Loucy (cell line): ENCODE data around the gene SLC44A4.
A peak's percentile ranks its signal among the peaks of the same experiment; 100 is the strongest.

ENCODE experiments used
- H2AFZ ChIP-seq: fragments of 200-600 bp; sonication (generic); 2 replicates; pipeline ENCODE4 v1.6.0; 2016; ENCODE audit warnings: antibody characterized with exemption, mild to moderate bottlenecking, low read length, moderate library complexity
- H3F3A ChIP-seq: fragments of 200-600 bp; 2 replicates; pipeline ENCODE4 v1.6.0; 2016; ENCODE audit warnings: antibody characterized with exemption, low read depth, mild to moderate bottlenecking
- H3K27me3 ChIP-seq: fragments of 200-600 bp; sonication (generic); 2 replicates; pipeline ENCODE4 v1.6.1; 2014; ENCODE audit warnings: low read length, mild to moderate bottlenecking; ENCODE audit not compliant: insufficient read depth, poor library complexity, severe bottlenecking
- H3K36me3 ChIP-seq: fragments of 200-600 bp; sonication (generic); 2 replicates; pipeline ENCODE4 v1.6.1; 2016; ENCODE audit warnings: low read length; ENCODE audit not compliant: insufficient read depth
- H3K4me1 ChIP-seq: fragments of 200-600 bp; sonication (generic); 2 replicates; pipeline ENCODE4 v1.5.1; 2014; ENCODE audit warnings: low read length, mild to moderate bottlenecking; ENCODE audit not compliant: insufficient read depth, poor library complexity, severe bottlenecking
- H3K4me2 ChIP-seq: fragments of 200-600 bp; sonication (generic); 2 replicates; pipeline ENCODE4 v1.6.0; 2014; ENCODE audit warnings: antibody characterized with exemption, low read length, low read depth, mild to moderate bottlenecking; ENCODE audit not compliant: poor library complexity, severe bottlenecking
- H3K4me3 ChIP-seq: fragments of 200-600 bp; sonication (generic); 2 replicates; pipeline ENCODE4 v1.5.1; 2014; ENCODE audit warnings: low read length, mild to moderate bottlenecking, mixed read lengths; ENCODE audit not compliant: poor library complexity, severe bottlenecking
- H3K79me2 ChIP-seq: fragments of 200-600 bp; sonication (generic); 2 replicates; pipeline ENCODE4 v1.6.1; 2014; ENCODE audit warnings: low read length; ENCODE audit not compliant: insufficient read depth
- H3K9ac ChIP-seq: fragments of 200-600 bp; sonication (generic); 2 replicates; pipeline ENCODE4 v1.6.0; 2014; ENCODE audit warnings: mild to moderate bottlenecking, low read depth, low read length, moderate library complexity; ENCODE audit not compliant: poor library complexity, severe bottlenecking
- H3K9me2 ChIP-seq: fragments of 200-600 bp; sonication (generic); replicated peaks from 2 replicates; pipeline ENCODE4 v1.6.1; 2016; ENCODE audit warnings: low read depth, low read length, mixed read lengths
- H3K9me3 ChIP-seq: fragments of 200-600 bp; sonication (generic); 2 replicates; pipeline ENCODE4 v1.6.1; 2014; ENCODE audit warnings: mild to moderate bottlenecking, antibody characterized with exemption, low read length, low read depth; ENCODE audit not compliant: insufficient read depth
- H4K20me1 ChIP-seq: fragments of 200-600 bp; sonication (generic); 2 replicates; pipeline ENCODE4 v1.6.0; 2014; ENCODE audit warnings: antibody characterized with exemption, low read length, mild to moderate bottlenecking; ENCODE audit not compliant: insufficient read depth, poor library complexity, severe bottlenecking
- EZH2phosphoT487 ChIP-seq: fragments of 200-600 bp; IDR thresholded peaks from 2 replicates; pipeline ENCODE4 v1.6.1; 2018; ENCODE audit warnings: antibody characterized with exemption, mild to moderate bottlenecking, moderate library complexity, borderline replicate concordance
- TF ChIP-seq, protein P1 (sequence below): fragments of 200-600 bp; sonication (generic); conservative IDR thresholded peaks from 2 replicates; pipeline ENCODE4 v1.5.1; 2014; ENCODE audit warnings: mild to moderate bottlenecking, antibody characterized with exemption, low read length

SLC44A4 gene

DNA sequence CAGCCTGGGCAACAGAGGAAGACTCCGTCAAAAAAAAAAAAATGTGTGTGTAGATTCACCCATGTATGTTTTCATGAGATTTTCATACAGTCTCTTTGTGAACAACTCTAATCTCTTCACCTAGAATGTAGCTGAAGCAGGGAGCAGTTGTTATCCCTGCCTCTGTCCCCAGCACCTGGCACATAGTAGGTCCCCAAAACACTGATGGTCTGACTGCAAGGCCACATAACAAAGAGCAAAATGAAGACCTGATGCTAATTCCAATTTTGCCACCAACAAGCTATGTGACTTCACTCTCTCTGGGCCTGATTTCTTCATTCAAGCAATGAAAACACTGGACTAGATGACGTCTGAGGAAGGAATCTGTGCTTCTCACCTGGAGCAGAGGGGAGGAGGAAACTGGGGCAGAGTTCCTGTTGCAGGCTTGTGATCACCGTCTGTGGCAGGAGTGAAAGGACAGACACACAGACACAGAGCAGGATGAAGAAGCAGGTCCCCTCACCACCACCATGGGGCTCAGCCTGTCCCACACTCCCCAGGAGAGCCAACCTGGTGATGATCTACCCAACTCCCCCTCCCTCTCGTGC is 4.6 kb downstream of the SLC44A4 start:
- no peaks in the 10 kb centered on the region for H4K20me1 ChIP-seq
- no peaks in the 10 kb centered on the region for H3K9me3 ChIP-seq
- no peaks in the 10 kb centered on the region for H3K9me2 ChIP-seq
- H3K4me1 ChIP-seq: no peaks in the 10 kb centered on the region
- H3K27me3 ChIP-seq: no peaks in the 10 kb centered on the region
- no peak overlapping the region for H3K4me2 ChIP-seq
- no peak overlapping the region for H3K4me3 ChIP-seq
- TF ChIP-seq, protein P1, sequence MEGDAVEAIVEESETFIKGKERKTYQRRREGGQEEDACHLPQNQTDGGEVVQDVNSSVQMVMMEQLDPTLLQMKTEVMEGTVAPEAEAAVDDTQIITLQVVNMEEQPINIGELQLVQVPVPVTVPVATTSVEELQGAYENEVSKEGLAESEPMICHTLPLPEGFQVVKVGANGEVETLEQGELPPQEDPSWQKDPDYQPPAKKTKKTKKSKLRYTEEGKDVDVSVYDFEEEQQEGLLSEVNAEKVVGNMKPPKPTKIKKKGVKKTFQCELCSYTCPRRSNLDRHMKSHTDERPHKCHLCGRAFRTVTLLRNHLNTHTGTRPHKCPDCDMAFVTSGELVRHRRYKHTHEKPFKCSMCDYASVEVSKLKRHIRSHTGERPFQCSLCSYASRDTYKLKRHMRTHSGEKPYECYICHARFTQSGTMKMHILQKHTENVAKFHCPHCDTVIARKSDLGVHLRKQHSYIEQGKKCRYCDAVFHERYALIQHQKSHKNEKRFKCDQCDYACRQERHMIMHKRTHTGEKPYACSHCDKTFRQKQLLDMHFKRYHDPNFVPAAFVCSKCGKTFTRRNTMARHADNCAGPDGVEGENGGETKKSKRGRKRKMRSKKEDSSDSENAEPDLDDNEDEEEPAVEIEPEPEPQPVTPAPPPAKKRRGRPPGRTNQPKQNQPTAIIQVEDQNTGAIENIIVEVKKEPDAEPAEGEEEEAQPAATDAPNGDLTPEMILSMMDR: no peak
- TF ChIP-seq EZH2phosphoT487: no peak
- H3K36me3 ChIP-seq: no peaks in the 10 kb centered on the region
- no peak overlapping the region for H3K9ac ChIP-seq
- H2AFZ ChIP-seq: no peak overlapping the region
- 0 out of 2 replicates have a peak, but pooled peaks cover 5% of the 10 kb centered on the region for H3F3A ChIP-seq
- H3K79me2 ChIP-seq: no peaks in the 10 kb centered on the region

DNA sequence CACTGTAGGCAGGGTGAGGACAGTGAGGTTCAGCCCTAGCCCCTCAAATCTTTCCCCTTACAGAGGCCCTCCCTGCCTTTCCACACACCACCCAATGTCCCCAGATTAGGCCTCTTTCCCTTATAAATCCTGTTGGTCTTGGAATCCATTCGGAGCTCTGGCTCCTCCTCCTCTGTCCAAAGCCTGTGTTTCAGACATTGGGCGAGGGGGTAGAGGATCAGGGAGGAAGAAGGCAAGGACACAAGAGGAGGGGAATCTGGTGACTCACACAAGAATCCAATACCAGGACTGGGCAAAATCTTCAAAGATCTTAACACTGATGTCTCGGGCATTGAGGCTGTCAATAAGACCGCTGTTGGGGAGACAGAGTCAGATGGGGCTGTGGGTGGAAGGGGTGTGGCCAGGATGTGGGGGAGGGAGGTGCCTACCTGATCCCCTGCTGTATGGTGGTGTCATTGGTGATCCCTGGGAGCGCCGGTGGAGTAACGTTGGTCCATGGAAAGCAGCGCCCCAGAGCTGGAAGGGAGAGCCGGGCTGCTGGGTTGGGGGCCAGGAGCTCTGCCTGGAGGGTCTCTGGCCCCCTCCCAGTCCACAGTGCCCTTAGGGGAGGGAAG is 7.6 kb downstream of the SLC44A4 start:
- no peaks in the 10 kb centered on the region for H3K4me1 ChIP-seq
- TF ChIP-seq EZH2phosphoT487: no peak
- TF ChIP-seq, protein P1: no peak
- H3K9me2 ChIP-seq: no peaks in the 10 kb centered on the region
- no peaks in the 10 kb centered on the region for H4K20me1 ChIP-seq
- no peak overlapping the region for H3K9ac ChIP-seq
- H3K4me2 ChIP-seq: no peak overlapping the region
- H3K36me3 ChIP-seq: no peaks in the 10 kb centered on the region
- 0 out of 2 replicates have a peak, but pooled peaks cover 5% of the 10 kb centered on the region for H3F3A ChIP-seq
- no peaks in the 10 kb centered on the region for H3K9me3 ChIP-seq
- no peak overlapping the region for H2AFZ ChIP-seq
- no peaks in the 10 kb centered on the region for H3K79me2 ChIP-seq
- no peak overlapping the region for H3K4me3 ChIP-seq
- H3K27me3 ChIP-seq: no peaks in the 10 kb centered on the region

DNA sequence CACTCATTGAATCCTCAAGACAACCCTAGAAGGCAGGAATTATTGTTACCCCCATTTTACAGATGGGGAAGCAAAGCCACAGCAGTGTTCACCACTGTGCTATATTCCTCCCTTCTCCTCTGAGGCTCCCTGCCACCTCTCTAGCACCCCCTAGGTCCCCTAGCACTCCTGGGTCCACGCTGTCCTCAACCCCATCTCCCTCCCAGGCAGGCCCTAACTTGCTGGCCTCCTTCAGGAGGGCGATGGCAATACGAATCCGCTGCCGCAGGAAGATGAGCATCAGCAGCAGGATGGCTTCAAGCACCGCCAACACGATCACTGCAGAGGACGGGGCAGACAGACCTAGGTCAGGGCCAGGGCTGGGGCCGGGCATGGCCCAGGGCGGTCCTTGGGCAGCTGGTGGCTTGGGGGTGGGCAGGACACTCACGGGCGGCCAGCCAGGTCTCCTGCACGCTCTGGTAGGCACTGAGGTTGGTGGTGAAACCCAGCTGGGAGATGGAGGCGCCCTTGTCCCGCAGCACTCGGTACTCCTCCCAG is 8.3 kb downstream of the SLC44A4 start:
- no peak for TF ChIP-seq EZH2phosphoT487
- TF ChIP-seq, protein P1: peak; percentile 46
- H3K4me2 ChIP-seq: no peak overlapping the region
- no peak overlapping the region for H2AFZ ChIP-seq

More for the DNA sequence above, 8.3 kb downstream of the SLC44A4 start:
- H3K4me3 ChIP-seq: no peak overlapping the region
- H3K36me3 ChIP-seq: no peaks in the 10 kb centered on the region
- no peaks in the 10 kb centered on the region for H3K79me2 ChIP-seq
- H3K4me1 ChIP-seq: no peaks in the 10 kb centered on the region
- no peaks in the 10 kb centered on the region for H3K27me3 ChIP-seq
- H3K9ac ChIP-seq: no peak overlapping the region
- no peaks in the 10 kb centered on the region for H4K20me1 ChIP-seq
- no peaks in the 10 kb centered on the region for H3K9me3 ChIP-seq
- 0 out of 2 replicates have a peak, but pooled peaks cover 5% of the 10 kb centered on the region for H3F3A ChIP-seq
- H3K9me2 ChIP-seq: no peaks in the 10 kb centered on the region
